Brain microvascular endothelial cell (primary cell): Measurements from ENCODE around the gene PDIA4.

Experiments
- DNase-seq: peaks from one replicate; pipeline ENCODE4 v3.0.0-alpha.2; 2020
- H3K27ac ChIP-seq: fragments of 250-450 bp; sonication (Bioruptor Pico); 2 replicates; pipeline ENCODE4 v1.5.1; 2020; ENCODE audit warnings: mild to moderate bottlenecking, moderate library complexity
- H3K27me3 ChIP-seq: fragments of 250-450 bp; sonication (Bioruptor Pico); replicated peaks from 2 replicates; pipeline ENCODE4 v1.5.1; 2020; ENCODE audit warnings: mild to moderate bottlenecking
- H3K36me3 ChIP-seq: fragments of 250-450 bp; sonication (Bioruptor Pico); replicated peaks from 2 replicates; pipeline ENCODE4 v1.5.1; 2020; ENCODE audit warnings: mild to moderate bottlenecking
- H3K4me3 ChIP-seq: 2 replicates; pipeline ENCODE4 v1.5.1; 2011; ENCODE audit warnings: low read depth, mild to moderate bottlenecking, control low read depth, low read length, moderate library complexity
- in situ Hi-C: cut with HindIII; loops from 2 replicates; pipeline ENCODE4 v1.10.0; 2017; ENCODE audit warnings: low sequenced_read_pairs, low pct_ligation_motif_present
- TF ChIP-seq, protein P1 (sequence below): IDR thresholded peaks from 2 replicates; pipeline ENCODE4 v1.5.1; 2011; ENCODE audit warnings: low read depth, mild to moderate bottlenecking, moderate library complexity, low read length, control low read depth, inconsistent platforms; ENCODE audit errors: missing control alignments

PDIA4 gene

DNA sequence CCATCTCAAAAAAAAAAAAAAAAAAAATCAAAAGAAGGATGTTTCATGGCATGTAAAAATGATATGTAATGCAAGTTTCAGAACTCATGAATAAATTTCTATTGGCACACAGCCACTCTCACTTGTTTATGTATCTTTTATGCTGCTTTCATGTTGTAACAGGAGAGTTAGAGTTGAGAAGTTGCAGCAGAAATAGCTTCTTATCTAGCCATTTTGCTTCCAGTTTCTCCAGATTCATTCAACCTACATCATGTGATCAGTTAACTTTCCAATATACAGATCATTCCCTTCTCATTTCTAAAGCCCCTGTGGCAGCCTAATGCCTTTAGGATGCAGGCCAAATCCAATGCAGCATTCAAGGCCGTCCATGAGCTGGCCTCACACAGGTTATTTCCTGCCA is 31.9 kb upstream of the PDIA4 start:
- Histone ChIP-seq H3K36me3 (no peaks in the 10 kb centered on the region), H3K27me3 (no peaks in the 10 kb centered on the region), H3K4me3 (no peak overlapping the region), H3K27ac (no peak overlapping the region)
- DNase-seq: no peak
- in situ Hi-C loops: no loop called here
- TF ChIP-seq, protein P1, sequence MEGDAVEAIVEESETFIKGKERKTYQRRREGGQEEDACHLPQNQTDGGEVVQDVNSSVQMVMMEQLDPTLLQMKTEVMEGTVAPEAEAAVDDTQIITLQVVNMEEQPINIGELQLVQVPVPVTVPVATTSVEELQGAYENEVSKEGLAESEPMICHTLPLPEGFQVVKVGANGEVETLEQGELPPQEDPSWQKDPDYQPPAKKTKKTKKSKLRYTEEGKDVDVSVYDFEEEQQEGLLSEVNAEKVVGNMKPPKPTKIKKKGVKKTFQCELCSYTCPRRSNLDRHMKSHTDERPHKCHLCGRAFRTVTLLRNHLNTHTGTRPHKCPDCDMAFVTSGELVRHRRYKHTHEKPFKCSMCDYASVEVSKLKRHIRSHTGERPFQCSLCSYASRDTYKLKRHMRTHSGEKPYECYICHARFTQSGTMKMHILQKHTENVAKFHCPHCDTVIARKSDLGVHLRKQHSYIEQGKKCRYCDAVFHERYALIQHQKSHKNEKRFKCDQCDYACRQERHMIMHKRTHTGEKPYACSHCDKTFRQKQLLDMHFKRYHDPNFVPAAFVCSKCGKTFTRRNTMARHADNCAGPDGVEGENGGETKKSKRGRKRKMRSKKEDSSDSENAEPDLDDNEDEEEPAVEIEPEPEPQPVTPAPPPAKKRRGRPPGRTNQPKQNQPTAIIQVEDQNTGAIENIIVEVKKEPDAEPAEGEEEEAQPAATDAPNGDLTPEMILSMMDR: no peak

DNA sequence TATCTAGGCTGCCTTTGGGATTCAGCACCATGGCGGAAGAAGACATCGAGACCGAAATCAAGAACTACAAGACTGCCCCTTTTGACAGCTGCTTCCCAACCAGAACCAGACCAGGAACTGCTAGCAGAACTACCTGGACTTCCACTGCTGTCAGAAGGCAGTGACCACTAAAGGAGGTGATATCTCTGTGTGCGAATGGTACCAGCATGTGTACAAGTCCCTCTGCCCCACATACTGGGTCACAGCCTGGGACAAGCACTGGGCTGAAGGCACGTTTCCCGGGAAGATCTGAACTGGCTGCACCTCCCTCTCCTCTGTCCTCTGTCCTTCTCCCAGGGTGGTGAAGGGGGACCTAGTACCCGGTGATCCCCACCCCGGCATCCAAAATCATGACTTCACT is 25.6 kb upstream of the PDIA4 start:
- Histone ChIP-seq H3K4me3 (no peak overlapping the region), H3K27me3 (no peaks in the 10 kb centered on the region), H3K27ac (no peak overlapping the region), H3K36me3 (no peaks in the 10 kb centered on the region)
- DNase-seq: no peak
- TF ChIP-seq, protein P1: no peak
- in situ Hi-C loops: no loop called here

DNA sequence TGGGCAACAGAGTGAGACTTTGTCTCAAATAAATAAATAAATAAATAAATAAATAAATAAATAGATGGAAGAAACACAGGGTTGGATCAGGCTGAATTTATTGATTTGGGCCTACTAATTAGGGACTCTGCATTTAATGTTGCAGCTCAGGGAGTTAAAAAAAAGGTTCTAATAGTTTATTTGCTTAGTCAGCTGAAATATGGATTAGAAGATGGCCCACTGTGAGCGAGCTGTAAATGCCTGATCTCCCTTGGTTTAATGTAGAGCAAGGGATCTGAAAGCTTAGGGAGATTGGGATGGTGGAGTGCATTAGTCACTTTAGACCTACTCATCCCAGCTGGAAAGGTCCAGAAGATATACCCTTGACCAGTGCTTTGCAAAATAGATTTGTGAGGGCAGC is 25.1 kb upstream of the PDIA4 start:
- Histone ChIP-seq H3K27me3 (no peaks in the 10 kb centered on the region), H3K4me3 (no peak overlapping the region), H3K27ac (no peak overlapping the region), H3K36me3 (no peaks in the 10 kb centered on the region)
- in situ Hi-C loops: no loop called here
- DNase-seq: no peak
- TF ChIP-seq, protein P1: no peak

DNA sequence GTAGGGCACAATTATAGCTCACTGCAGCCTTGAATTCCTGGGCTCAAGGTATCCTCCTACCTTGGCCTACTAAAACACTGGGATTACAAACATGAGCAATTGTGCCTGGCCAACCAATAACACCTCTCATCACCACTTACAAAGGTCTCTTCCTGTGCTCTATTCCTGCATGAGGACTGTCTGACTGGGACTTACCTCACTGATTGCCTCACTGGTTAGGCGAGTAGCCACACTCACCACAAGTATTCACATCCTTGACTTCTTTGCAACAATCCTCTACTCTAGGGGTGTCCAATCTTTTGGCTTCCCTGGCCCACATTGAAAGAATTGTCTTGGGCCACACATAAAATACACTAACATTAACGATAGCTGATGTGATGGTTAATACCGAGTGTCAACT is 22.6 kb upstream of the PDIA4 start:
- Histone ChIP-seq H3K36me3 (no peaks in the 10 kb centered on the region), H3K4me3 (no peak overlapping the region), H3K27ac (no peak overlapping the region), H3K27me3 (no peaks in the 10 kb centered on the region)
- TF ChIP-seq, protein P1: no peak
- in situ Hi-C loops: no loop called here
- peak; percentile 5 for DNase-seq

DNA sequence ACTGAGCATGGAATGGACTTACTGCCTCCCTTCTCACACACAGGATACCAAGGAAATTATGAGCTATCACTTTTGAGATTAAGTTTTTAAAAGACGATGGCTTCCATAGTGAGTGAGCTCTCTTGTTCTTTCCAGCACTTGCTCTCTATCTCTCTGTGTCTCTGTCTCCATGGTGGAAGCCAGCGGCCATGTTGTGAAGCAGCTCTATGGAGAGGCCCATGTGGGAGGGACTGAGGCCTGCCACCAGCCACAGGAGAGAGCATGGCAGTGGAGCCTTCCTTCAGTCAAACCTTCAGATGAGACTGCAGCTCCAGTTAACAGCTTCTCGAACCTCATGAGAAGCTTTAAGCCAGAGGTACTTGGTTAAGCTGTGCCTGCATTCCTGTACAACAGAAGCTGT is 20.5 kb upstream of the PDIA4 start:
- no peak for DNase-seq
- H3K36me3 ChIP-seq: no peaks in the 10 kb centered on the region
- no peak overlapping the region for H3K27ac ChIP-seq
- no peak overlapping the region for H3K4me3 ChIP-seq
- no peaks in the 10 kb centered on the region for H3K27me3 ChIP-seq
- TF ChIP-seq, protein P1: no peak
- in situ Hi-C loops: no loop called here

DNA sequence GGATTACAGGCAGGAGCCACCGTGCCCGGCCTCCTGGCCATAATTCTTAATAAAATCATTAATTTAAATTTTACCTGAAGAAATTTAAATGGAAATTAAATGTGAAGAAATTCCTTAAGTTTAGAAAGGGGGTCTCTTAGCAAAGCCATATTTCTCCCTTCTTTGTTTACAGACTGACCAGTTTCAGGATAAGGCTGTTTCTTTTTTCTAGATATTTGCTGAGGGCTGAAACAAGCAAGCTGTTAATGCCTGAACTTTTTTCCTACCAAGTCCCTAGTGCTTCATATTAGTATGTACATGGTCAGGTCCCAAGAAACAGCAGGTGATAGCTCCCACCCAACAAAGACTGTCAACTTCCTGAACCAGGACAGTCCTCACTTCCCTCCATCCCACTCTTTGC is 18.1 kb upstream of the PDIA4 start:
- H3K4me3 ChIP-seq: no peak overlapping the region
- no peak for DNase-seq
- in situ Hi-C loops: no loop called here
- no peaks in the 10 kb centered on the region for H3K27me3 ChIP-seq
- H3K27ac ChIP-seq: no peak overlapping the region
- H3K36me3 ChIP-seq: no peaks in the 10 kb centered on the region
- TF ChIP-seq, protein P1: no peak
